ENCODE results near the gene PLPP3. TPM values are rescaled to one million over a fixed set of nuclear protein-coding genes. Genes with fewer than 3 reads are reported as not detected.
"Not testable (repeated sequence)": the region's sequence is repeated elsewhere in the genome, so short reads cannot be mapped to it uniquely, and the experiment has no call there.

PLPP3 gene
- not detected in 2 replicates for total RNA-seq

- Mint-ChIP-seq H3K4me3 (peak within 1 kb of the TSS; percentile 75), H3K9me3 (no peaks in the 10 kb centered on the region), H3K4me1 (ENCODE audit: low read depth) (peaks cover 4% of the 10 kb centered on the region), H3K36me3 (ENCODE audit: low read depth) (no peaks in the 10 kb centered on the region), H3K27ac (no peak within 1 kb of the TSS), H3K27me3 (ENCODE audit: insufficient read depth) (peaks cover 33% of the 10 kb centered on the region)
- no peak for DNase-seq (ENCODE audit: low spot score)
- intact Hi-C loops (cut with micrococcal nuclease), result no loop called here
Observed at GRCh38 chr1:56578963-56579875, at the start of gene PLPP3. TSS of gene PLPP3 (minus strand) at chr1:56579563. CDS start at chr1:56579016, 547 bp downstream.

- Mint-ChIP-seq H3K9me3 (no peaks in the 10 kb centered on the region), H3K4me1 (ENCODE audit: low read depth) (no peaks in the 10 kb centered on the region), H3K4me3 (no peak overlapping the region), H3K36me3 (ENCODE audit: low read depth) (no peaks in the 10 kb centered on the region), H3K27me3 (ENCODE audit: insufficient read depth) (no peaks in the 10 kb centered on the region), H3K27ac (no peak overlapping the region)
- intact Hi-C loops (cut with micrococcal nuclease), result no loop called here
- DNase-seq (ENCODE audit: low spot score), result no peak
Observed at GRCh38 chr1:56627636-56628039, 48.3 kb upstream of the PLPP3 start.

- no peaks in the 10 kb centered on the region for H3K9me3 Mint-ChIP-seq
Observed at GRCh38 chr1:56627019-56627635, 47.8 kb upstream of the PLPP3 start.

GRCh38 chr1:56626546-56626945 lies 47.2 kb upstream of the PLPP3 start:
- no peaks in the 10 kb centered on the region for H3K27me3 Mint-ChIP-seq (ENCODE audit: insufficient read depth)
- no peaks in the 10 kb centered on the region for H3K4me1 Mint-ChIP-seq (ENCODE audit: low read depth)
- no peaks in the 10 kb centered on the region for H3K36me3 Mint-ChIP-seq (ENCODE audit: low read depth)
- H3K4me3 Mint-ChIP-seq, result no peak overlapping the region
- no peak overlapping the region for H3K27ac Mint-ChIP-seq
- DNase-seq (ENCODE audit: low spot score), result no peak
- intact Hi-C loops (cut with micrococcal nuclease), result no loop called here
- H3K9me3 Mint-ChIP-seq, result no peaks in the 10 kb centered on the region

More at GRCh38 chr1:56627019-56627635, 47.8 kb upstream of the PLPP3 start:
- Mint-ChIP-seq H3K27ac (no peak overlapping the region), H3K4me1 (ENCODE audit: low read depth) (no peaks in the 10 kb centered on the region), H3K4me3 (no peak overlapping the region), H3K36me3 (ENCODE audit: low read depth) (no peaks in the 10 kb centered on the region), H3K27me3 (ENCODE audit: insufficient read depth) (no peaks in the 10 kb centered on the region)
- intact Hi-C loops (cut with micrococcal nuclease), result no loop called here
- DNase-seq (ENCODE audit: low spot score), result no peak

GRCh38 chr1:56625819-56626440 lies 46.6 kb upstream of the PLPP3 start:
- DNase-seq (ENCODE audit: low spot score), result no peak
- Mint-ChIP-seq H3K36me3 (ENCODE audit: low read depth) (no peaks in the 10 kb centered on the region), H3K27ac (no peak overlapping the region), H3K9me3 (no peaks in the 10 kb centered on the region), H3K4me1 (ENCODE audit: low read depth) (no peaks in the 10 kb centered on the region), H3K4me3 (no peak overlapping the region), H3K27me3 (ENCODE audit: insufficient read depth) (no peaks in the 10 kb centered on the region)
- intact Hi-C loops (cut with micrococcal nuclease), result no loop called here

GRCh38 chr1:56617141-56617540 lies 37.8 kb upstream of the PLPP3 start:
- Mint-ChIP-seq H3K4me3 (no peak overlapping the region), H3K4me1 (ENCODE audit: low read depth) (no peaks in the 10 kb centered on the region)

GRCh38 chr1:56610770-56611169 lies 31.4 kb upstream of the PLPP3 start:
- not testable (repeated sequence) for H3K4me1 Mint-ChIP-seq (ENCODE audit: low read depth); H3K4me3 Mint-ChIP-seq

More at GRCh38 chr1:56617141-56617540, 37.8 kb upstream of the PLPP3 start:
- DNase-seq (ENCODE audit: low spot score), result no peak
- Mint-ChIP-seq H3K9me3 (peaks cover 3% of the 10 kb centered on the region), H3K36me3 (ENCODE audit: low read depth) (no peaks in the 10 kb centered on the region), H3K27me3 (ENCODE audit: insufficient read depth) (no peaks in the 10 kb centered on the region), H3K27ac (no peak overlapping the region)
- intact Hi-C loops (cut with micrococcal nuclease), result no loop called here

GRCh38 chr1:56610097-56610496 lies 30.7 kb upstream of the PLPP3 start:
- H3K4me1 Mint-ChIP-seq (ENCODE audit: low read depth); H3K27me3 Mint-ChIP-seq (ENCODE audit: insufficient read depth); intact Hi-C loops (cut with micrococcal nuclease); DNase-seq (ENCODE audit: low spot score); H3K9me3 Mint-ChIP-seq; H3K36me3 Mint-ChIP-seq (ENCODE audit: low read depth); H3K4me3 Mint-ChIP-seq; H3K27ac Mint-ChIP-seq: not testable (repeated sequence)

More at GRCh38 chr1:56610770-56611169, 31.4 kb upstream of the PLPP3 start:
- H3K27me3 Mint-ChIP-seq (ENCODE audit: insufficient read depth); H3K9me3 Mint-ChIP-seq; DNase-seq (ENCODE audit: low spot score); H3K36me3 Mint-ChIP-seq (ENCODE audit: low read depth); H3K27ac Mint-ChIP-seq; intact Hi-C loops (cut with micrococcal nuclease): not testable (repeated sequence)

- H3K27me3 Mint-ChIP-seq (ENCODE audit: insufficient read depth); DNase-seq (ENCODE audit: low spot score); H3K9me3 Mint-ChIP-seq; intact Hi-C loops (cut with micrococcal nuclease); H3K4me1 Mint-ChIP-seq (ENCODE audit: low read depth); H3K27ac Mint-ChIP-seq; H3K4me3 Mint-ChIP-seq; H3K36me3 Mint-ChIP-seq (ENCODE audit: low read depth): not testable (repeated sequence)
Observed at GRCh38 chr1:56595397-56596191, 16.2 kb upstream of the PLPP3 start.

- Mint-ChIP-seq H3K4me3 (no peak overlapping the region), H3K9me3 (peaks cover 4% of the 10 kb centered on the region), H3K36me3 (ENCODE audit: low read depth) (no peaks in the 10 kb centered on the region), H3K27me3 (ENCODE audit: insufficient read depth) (no peaks in the 10 kb centered on the region), H3K4me1 (ENCODE audit: low read depth) (no peaks in the 10 kb centered on the region), H3K27ac (no peak overlapping the region)
- no peak for DNase-seq (ENCODE audit: low spot score)
- intact Hi-C loops (cut with micrococcal nuclease), result no loop called here
Observed at GRCh38 chr1:56591909-56592308, 12.5 kb upstream of the PLPP3 start.

- H3K27ac Mint-ChIP-seq, result no peak overlapping the region
- no peaks in the 10 kb centered on the region for H3K36me3 Mint-ChIP-seq (ENCODE audit: low read depth)
- H3K4me1 Mint-ChIP-seq (ENCODE audit: low read depth), result no peaks in the 10 kb centered on the region
- DNase-seq (ENCODE audit: low spot score), result no peak
- no peak overlapping the region for H3K4me3 Mint-ChIP-seq
- intact Hi-C loops (cut with micrococcal nuclease), result no loop called here
- no peaks in the 10 kb centered on the region for H3K9me3 Mint-ChIP-seq
- H3K27me3 Mint-ChIP-seq (ENCODE audit: insufficient read depth), result no peaks in the 10 kb centered on the region
Observed at GRCh38 chr1:56590520-56591011, 11.2 kb upstream of the PLPP3 start.

GRCh38 chr1:56589369-56589768 lies 10.0 kb upstream of the PLPP3 start:
- Mint-ChIP-seq H3K4me3 (no peak overlapping the region), H3K27ac (no peak overlapping the region), H3K36me3 (ENCODE audit: low read depth) (no peaks in the 10 kb centered on the region), H3K27me3 (ENCODE audit: insufficient read depth) (no peaks in the 10 kb centered on the region), H3K9me3 (no peaks in the 10 kb centered on the region), H3K4me1 (ENCODE audit: low read depth) (no peaks in the 10 kb centered on the region)
- no peak for DNase-seq (ENCODE audit: low spot score)
- intact Hi-C loops (cut with micrococcal nuclease), result loop anchor here (10.0 kb wide), 2 partner anchors 1215 to 1445 kb away; no protein-coding TSS in a partner anchor
